Mucosa of gallbladder (tissue), 1 donor: ENCODE measurements around the gene MRFAP1L1. TPM values are rescaled to one million over a fixed set of nuclear protein-coding genes. Genes with fewer than 3 reads are reported as not detected.
"Not testable (repeated sequence)": the region's sequence is repeated elsewhere in the genome, so short reads cannot be mapped to it uniquely, and the experiment has no call there.

Source experiments
- DNase-seq: peaks from one replicate; pipeline ENCODE4 v3.0.0-alpha.2; 2020; ENCODE audit warnings: low spot score
- total RNA-seq: library from RNA; stranded (reverse); gene quantifications from one replicate; pipeline ENCODE4 v1.2.1, GENCODE V29; 2021
- donor health status: DM: no; HTN: no; CAD: no.

Gene MRFAP1L1
- total RNA-seq = 51.2 TPM

DNA sequence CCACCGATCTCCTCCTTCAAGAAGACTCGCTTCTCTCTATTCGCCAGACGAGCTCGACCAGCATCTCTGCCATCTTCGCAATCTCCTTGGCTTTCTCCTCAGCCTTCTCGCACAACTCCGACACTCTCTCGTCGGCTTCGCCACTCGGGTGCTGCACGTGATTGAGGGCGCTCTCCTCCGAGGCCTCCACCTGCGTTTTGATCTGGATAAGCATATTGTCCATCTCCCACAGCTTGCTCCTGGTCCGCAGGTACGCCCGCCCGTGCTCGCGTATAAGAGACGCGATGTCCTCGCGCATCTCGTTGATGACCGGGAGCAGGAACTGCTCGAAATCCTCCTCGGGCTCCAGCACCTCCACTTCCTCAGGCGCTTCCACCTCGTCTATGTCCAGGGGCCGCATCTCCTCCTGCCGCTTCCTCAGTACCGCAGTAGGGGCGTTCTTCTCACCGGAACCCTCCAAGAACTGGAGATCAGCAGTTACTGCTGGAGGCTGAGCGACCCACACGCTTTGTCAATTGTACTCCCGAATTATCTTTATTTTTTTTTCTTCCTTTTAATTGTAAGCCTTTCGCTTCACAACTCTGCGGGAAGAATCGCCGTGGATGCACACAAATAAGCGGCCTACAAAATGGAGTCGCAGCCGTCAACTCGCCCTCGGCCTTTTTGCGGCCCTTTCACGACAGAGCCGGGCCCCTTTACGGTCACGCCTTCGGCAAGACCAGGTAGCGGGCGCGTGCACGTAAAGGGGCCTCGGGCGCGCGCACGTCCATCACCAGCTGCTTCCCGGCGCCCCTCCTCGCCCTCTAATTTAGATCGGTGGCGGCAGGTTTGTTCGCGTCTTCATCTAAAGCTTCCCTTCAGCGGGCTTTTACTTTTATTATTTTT is at the start of gene MRFAP1L1:
Gene MRFAP1L1, minus strand, starts transcription at position 636 of the 885 bp plus-strand sequence. Its CDS starts 236 bp downstream, at position 400.
- DNase-seq = peak; percentile 97

DNA sequence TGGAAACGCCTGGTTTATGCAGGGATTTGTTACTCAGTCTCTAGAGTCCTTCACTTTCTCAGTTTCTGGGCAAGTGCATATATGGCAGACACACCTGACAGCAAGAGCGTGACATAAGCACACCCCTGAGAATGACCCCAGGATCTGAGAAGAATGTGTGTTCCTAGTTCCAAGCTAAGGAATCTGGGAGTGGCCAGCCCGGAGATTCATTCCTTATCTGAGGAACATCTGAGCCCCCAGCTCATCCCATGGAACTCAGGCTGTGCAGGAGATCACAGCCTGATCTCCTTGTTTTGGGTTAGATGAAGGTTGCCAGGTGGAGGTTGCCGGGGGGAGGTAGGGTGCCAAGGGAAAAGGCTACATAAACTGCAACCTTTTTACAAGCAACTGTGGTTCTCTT is 49.1 kb upstream of the MRFAP1L1 start:
- no peak for DNase-seq

DNA sequence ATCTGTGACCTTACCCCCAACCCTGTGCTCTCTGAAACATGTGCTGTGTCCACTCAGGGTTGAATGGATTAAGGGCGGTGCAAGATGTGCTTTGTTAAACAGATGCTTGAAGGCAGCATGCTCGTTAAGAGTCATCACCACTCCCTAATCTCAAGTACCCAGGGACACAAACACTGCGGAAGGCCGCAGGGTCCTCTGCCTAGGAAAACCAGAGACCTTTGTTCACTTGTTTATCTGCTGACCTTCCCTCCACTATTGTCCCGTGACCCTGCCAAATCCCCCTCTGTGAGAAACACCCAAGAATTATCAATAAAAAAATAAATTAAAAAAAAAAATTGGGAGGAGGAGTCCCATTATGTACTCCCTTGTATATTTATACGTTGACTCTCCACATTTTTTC is 46.7 kb upstream of the MRFAP1L1 start:
- not testable (repeated sequence) for DNase-seq

DNA sequence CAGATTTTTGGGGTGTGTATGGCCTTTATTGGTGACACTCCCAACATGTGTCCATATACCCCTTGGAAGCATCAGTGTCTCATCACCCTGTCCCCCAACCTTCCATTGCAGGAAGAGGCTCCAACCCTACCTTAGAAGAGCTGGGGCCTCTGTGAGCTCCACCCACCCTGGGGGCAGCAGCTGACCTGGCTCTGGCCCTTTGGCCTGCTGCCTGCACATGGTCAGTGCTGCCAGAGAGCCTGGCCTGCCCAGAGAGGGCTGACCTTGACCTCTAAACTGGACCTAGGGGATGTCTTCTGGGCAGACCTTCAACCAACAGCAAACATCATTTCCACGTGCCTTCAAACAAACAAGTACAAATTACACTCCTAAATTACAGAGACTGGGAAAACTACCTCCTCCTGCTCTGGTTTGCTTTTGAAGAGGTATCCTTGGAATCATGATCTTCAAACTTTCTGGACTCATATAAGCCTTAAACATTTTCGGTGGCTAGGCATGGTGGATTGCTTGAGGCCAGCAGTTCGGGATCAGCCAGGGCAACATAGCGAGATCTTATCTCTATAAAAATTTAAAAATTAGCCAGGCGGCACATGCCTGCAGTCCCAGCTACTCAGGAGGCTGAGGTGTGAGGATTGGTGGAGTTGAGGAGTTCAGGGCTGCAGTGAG is 45.6 kb upstream of the MRFAP1L1 start:
- DNase-seq = no peak

DNA sequence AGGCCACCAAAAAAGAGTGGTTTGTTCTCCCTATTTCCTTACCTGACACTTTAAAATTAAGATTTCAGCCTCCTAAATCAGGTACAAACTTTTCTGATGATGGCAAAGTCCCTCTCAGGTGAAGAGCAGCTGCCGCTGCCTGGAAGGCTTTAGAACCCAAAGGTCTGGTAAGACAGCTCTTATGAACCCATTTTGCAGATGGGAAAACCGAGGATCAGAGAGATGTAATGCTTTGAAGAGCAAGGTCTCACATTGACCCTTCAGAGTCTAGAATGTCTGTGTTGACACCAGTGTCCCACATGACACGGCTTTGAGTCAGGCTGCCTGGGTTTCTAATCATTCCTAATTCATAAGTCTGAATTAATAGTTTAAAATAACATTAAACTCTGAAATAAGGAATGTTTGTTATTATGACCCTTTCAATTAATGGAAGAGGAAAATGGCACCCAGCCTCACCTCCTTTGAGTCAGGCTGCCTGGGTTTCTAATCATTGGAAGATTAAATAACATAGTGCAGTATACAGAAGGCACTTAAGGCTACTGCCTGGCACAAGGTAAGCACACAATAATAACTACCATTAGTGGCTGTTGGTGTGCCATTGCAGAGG is 44.9 kb upstream of the MRFAP1L1 start:
- DNase-seq = no peak

DNA sequence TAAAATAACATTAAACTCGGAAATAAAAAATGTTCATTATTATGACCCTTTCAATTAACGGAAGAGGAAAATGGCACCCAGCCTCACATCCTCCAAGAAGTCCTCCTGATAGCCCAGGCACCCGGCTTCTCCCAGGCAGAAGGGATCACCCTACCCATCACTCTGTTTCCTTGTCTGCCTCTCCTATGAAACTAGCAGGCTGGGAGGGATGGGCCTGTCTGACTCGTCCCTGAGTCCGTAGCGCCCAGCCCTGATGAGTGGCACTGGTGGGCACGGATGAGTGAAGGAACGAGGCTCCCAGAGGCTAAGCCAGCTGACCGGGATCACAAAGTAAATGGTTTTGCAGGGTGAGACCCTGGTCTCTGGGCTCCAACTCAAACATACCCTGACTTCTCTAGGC is 44.2 kb upstream of the MRFAP1L1 start:
- no peak for DNase-seq

DNA sequence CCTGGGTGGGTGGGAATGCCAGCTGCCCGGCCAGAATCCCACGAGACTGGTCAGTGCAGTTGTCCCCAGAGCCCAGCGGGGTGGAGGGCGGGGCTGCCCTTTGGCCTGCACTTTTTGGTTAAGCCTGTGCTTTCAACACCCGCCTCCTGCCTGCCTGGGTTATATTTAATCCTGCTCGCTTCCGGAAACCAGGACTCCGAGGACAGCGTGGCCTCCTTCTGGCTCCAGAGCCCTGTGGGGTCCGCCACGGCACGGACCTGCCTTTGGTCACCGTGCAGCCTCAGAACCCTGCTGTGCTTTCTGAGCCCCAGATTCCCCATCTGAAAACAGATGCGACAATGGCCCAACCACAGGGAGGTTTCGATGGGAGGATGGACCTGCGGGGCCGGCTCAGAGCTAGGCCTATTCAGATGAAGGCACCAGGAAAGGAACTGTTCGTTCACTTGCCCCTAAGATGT is 43.5 kb upstream of the MRFAP1L1 start:
- no peak for DNase-seq

DNA sequence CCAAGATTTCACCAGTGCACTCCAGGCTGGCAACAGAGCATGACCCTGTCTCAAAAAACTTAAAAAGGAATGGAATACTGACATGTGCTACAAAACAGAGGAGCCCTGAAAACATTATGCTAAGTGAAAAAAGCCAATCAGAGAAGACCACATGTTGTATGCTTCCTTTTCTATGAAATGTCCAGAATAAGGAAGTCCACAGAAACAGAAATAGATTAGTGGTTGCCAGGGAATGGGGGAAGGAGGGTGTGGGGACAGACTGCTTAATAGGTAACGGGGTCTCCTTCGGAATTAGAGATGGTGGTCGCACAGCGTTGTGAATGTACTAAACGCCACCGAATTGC is 42.8 kb upstream of the MRFAP1L1 start:
- DNase-seq = no peak

DNA sequence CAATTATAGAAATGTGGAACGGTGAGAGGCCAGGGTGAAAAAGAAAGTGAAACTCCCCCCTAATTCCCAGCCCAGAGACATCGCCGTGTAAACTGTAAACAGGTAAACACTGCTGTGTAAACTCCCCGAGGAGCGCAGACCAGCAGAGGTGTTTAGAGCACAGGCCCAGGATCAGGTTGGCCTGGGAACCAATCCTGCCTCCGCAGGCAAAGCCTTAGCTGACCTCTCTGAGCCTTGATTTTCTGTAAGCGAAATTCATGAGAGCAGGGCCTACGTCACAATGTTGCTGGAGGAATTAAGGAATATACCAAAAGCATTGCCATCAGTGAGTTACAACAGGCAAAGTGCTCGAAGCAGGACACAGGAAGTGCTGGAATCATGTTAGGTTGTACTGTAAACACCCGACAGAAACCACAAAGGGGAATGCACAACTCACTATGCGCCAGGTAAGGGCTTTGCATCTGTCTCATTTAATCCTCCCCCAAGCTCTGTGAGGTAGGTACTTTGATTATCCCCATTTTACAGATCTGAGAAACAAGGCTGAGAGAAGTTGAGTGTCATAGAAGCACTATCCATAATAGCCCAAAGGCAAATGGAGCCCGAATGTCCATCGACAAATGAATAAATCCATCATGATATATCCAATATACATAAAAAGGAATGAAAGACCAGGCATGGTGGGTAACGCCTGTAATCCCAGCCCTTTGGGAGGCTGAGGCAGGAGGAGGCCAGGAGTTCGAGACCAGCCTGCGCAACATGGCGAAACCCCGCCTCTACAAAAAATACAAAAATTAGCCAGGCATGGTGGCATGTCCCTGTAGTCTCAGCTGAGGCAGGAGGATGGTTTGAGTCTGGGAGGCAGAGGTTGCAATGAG is 42.2 kb upstream of the MRFAP1L1 start:
- no peak for DNase-seq

DNA sequence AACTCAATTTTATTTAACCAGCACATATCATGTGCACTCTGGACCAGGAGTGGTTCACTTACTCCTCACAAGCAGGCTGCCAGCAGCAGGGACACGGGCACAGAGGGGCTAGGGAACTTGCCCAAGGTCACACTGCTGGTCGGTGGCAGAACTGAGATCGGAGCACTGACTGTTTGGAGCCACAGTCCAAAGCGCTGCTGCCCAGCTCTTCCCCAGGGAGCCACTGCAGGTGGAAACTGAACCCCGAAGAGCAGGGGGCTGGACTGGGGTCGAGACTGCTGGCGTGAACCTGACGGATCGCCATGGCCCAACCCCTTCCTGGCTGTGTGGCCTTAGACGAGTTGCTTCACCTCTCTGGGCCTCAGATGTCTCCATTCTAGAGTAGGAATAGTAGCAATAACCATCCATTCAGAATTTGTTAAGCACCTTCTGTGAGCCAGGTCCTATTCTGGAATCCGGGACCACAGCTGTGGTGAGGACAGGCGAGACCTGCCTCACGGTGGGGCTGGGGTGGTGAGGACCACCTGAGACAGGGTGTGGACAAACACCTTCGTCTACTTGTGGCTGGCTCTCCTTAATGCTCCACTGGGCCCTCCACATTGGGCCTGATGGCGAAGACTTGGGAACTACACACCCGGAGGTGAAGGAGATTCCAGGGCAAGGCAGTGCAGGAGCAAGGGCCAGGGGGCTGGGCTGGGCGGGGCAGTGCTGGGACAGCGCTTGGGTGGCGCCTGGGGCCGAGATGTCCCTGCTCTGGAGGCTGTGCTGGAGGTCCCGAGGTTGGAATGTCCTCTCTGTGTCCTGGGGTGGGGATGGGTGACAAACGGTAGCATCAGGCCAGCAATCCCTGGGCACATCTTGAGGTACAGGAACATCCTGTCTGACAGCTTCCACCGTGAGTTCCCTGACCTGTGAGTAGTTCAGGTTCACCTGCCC is 40.9 kb upstream of the MRFAP1L1 start:
- peak; percentile 47 for DNase-seq

DNA sequence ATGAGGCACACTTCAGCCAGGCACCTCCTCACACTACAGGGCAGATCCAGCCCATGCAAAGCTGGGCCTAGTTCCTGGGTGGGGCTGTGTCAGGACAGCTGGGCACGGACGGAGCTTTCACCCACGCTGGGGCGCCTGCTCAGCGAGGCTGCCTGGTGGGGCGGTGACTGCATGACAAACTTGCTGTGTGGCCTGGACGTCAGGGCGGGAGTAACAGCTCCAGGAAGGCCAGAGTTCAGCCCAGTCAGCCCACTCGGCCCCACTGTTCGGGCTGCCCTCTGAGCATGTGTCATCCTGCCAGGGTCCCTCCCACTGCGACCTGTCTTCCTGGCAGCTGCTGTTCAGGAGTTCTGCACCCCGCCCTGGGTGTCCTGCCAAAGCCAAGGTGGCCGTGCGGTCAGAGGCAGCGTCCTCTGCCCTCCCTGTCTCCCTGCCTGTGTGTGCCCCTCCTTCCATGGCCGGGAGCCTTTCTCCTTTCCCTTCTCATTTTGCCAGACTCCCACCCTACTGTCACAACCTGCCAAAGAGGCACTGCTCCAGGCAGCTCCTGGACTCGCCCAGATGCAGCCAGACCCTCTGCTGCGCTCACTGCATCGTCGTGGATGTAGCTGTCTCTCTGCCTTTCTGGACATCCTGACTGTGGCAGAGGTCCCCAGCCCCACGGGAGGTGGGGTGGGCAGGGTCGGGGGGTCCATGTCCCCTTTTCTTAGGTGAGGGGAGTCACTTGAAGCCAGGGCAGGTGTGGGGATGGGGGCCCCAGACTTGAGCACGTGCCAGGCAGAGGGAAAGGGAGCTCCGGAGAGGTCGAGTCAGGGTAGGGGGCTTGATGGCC is 39.9 kb upstream of the MRFAP1L1 start:
- peak; percentile 82 for DNase-seq

DNA sequence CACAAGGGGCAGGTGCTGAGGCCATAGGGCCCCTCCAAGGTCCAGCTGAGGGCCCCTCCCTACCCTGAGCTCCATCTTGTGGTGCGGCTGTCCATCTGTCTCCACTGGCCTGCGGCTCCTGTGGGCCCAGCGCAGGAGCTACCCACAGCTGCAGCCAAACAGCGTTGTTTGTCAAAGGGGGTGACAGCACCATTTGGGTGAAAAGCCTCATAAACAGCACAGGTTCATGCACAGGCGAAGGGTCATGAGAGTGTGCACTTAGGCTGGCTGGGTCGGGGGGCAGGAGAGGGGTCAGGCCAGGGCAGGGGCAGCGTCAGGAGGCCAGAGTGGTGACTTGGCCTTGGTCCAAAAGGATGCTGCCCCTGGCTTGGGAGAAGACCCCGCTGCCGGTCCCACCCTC is 38.6 kb upstream of the MRFAP1L1 start:
- no peak for DNase-seq

DNA sequence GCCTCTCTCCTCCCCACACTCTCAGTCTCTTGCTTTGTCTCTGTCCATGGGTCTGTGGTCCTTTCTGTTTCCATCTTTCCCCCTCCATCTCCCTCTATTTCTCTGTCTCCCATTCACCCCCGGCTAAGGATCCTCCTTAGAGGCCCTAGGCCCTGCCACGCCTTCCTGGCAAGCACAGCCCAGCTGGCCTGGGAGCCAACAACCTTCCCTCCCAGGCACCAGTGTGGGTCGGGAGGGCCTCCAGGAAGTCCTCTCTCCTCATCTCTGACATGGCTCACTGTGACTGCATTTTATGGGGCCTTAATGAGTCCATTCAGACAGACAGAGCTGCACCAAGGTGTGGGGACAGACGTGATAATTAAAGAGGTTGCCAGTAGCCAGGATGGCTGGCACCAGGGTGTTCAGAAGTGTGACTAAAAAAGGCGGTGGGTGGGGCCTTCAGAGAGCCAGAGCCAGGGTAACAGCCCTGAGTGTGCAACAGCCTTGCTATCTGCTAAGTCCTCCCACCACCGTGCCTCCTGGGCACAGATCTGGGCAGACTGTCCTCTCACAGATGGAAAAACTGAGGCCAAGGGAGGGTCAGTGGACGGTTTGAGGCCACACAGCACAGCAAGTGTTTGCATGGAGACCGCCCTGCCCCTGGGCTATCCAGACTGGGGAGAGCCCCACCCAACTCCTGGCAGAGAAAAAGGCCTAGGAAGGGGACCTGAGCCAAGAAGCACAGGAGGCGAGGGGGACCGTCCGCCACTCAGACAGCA is 37.8 kb upstream of the MRFAP1L1 start:
- peak; percentile 58 for DNase-seq

DNA sequence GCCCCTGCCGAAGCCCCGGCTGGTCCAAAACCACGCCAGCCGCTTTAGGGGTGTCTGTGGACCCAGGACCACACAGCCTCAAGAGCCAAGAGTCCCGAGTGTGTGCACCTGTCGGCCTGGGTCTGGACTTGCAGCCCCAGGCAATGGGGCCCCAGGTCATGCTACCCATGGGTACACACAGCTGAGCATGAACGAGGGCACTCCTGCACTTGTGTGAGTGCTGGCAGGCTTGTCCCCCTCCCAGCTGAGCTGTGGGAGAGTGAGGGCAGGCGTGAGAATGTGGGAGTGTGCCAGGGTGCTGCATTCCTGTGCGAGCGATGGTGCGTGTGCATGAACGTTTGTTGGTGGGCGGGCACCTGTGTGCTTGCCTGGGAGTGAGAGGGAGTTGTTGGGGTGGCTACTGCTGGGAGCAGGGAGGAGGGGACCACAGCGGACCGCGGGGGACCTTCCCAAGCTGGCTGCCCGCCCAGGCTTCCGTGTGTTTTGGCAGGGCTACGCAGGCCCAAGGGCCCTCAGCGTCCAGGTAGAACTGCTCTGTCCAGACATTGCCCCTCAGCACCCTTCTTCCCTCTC is 37.1 kb upstream of the MRFAP1L1 start:
- DNase-seq = peak; percentile 71

DNA sequence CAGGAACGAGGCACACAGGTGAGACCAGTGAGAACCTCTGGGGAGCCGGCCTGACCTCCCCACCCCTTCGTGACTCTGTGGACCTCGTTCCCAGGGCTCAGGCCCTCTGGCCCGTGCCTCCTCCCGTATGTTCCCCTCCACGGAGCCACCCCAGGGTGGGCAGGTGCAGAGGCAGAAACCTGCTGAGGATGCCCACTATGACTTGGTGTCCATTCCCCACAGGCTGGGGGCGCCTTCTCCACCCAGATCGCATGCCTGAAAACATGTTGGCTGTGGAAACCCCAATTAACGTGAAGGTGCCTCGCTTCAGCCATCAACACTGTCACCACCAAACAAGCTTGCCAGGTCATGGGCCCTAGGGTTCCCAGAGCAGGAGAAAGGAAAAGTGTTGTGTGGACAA is 33.3 kb upstream of the MRFAP1L1 start:
- no peak for DNase-seq

DNA sequence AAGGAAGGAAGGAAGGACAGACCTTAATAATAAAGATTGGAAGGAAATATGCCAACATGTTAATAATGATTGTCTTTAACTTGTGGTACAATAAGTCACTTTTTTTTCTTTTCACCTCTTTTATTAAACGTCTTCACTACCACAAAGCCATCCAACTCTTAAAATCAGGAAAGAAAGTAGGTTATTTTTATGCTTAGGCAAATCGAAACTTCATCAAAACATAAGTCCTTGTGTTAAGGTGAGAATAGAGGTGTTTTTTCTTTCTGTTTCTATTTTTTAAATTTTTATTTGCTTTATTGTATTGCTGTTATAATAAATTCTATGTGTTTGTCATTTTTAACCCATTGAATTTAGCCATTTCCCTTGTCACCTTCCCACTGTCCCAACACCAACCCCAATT is 32.8 kb upstream of the MRFAP1L1 start:
- DNase-seq = no peak

DNA sequence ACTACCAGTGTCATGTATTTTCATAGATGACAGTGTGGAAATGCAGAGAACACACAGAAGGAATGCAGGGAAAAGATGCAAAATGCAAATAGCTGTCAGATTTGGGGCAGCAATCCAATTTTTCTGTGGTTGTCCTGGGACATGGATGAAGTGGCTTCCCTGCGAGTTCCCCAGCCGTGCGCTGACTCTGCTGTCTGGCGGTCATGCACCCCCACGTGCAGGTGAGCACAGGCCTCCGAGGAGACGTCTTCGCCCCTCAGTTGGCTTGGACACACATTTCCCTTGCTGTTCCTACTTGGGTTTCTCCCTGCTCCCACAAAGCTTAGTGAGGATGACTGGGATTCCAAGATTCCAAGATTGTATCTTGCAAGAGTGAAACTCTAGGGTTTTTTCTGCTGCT is 30.7 kb upstream of the MRFAP1L1 start:
- DNase-seq = no peak

DNA sequence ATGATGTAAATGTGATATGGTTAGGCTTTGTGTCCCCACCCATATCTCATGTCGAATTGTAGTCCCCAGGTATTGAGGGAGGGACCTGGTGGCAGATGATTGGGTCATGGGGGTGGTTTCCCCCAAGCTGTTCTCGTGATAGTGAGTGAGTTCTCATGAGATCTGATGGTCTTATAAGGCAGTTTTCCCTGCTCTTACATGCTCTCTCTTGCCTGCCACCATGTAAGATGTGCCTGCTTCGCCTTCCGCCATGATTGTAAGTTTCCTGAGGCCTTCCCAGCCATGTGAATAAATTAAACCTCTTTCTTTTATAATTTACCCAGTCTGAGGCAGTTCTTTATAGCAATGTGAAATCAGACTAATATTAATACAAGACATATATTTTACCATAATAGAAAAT is 30.3 kb upstream of the MRFAP1L1 start:
- no peak for DNase-seq
